H7 (cell line): ENCODE measurements around the gene HMGN1. TPM values are rescaled to one million over a fixed set of nuclear protein-coding genes. Genes with fewer than 3 reads are reported as not detected.
A peak's percentile ranks its signal among the peaks of the same experiment; 100 is the strongest.

ENCODE experiments used
- DNase-seq: peaks from one replicate; pipeline ENCODE4 v3.0.0; 2012
- H3K27me3 ChIP-seq: 2 replicates; pipeline ENCODE4 v1.6.0; 2011; ENCODE audit warnings: mild to moderate bottlenecking, low read length; ENCODE audit not compliant: control insufficient read depth, insufficient read depth
- H3K36me3 ChIP-seq: replicated peaks from 2 replicates; pipeline ENCODE4 v1.5.1; 2011; ENCODE audit warnings: low read length; ENCODE audit not compliant: control insufficient read depth, insufficient read depth
- H3K4me3 ChIP-seq: 2 replicates; pipeline ENCODE4 v1.5.1; 2011; ENCODE audit warnings: low read depth, mild to moderate bottlenecking, control low read depth, low read length, moderate library complexity; ENCODE audit not compliant: insufficient read depth
- total RNA-seq: library from RNA; depleted of rRNA; stranded (reverse); fragments of >200 nt; shearing (Covaris generic); gene quantifications from 2 replicates; pipeline ENCODE4 v1.2.3, GENCODE V29; 2014; rRNA removed

HMGN1 gene
- total RNA-seq, 1 experiment from 2014 or later = 310 TPM

DNA sequence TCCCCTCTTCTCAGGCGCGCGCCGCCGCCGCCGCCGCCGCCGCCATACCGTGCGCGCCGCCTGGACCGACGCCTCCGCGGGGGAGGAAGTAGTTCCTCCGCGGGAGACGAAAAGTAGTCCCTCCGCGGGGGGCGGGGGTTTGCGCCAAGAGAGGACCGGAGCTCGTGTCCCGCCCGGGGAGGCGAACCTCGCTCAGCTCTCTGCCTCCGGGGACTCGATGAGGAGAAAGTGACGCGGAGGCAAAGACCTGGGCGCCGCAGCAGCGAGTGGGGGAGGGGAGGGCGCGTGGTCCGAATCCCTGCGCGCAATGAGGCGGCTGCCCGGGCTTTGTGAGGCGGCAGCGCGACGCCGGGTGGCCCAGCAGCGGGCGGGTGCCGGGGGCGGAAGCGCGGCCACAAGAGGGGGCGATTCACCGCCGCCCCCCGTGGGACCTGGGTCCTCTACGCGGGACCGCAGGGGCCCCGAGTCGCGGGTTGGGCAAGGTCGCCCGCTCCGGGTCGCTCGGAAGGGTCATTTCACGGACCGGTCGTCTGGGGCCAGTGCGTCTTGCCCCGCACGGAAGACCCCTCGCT, 35.2 kb downstream of the HMGN1 start, which contains the start of gene BRWD1:
TSS of gene BRWD1 (minus strand) at position 62 of the 572 bp plus-strand sequence. CDS start 141 bp downstream, outside the sequence.
- peaks cover 12% of the 10 kb centered on the region for H3K36me3 ChIP-seq
- H3K27me3 ChIP-seq = no peaks in the 10 kb centered on the region
- H3K4me3 ChIP-seq = peak within 1 kb of the TSS; percentile 77
- peak; percentile 91 for DNase-seq

DNA sequence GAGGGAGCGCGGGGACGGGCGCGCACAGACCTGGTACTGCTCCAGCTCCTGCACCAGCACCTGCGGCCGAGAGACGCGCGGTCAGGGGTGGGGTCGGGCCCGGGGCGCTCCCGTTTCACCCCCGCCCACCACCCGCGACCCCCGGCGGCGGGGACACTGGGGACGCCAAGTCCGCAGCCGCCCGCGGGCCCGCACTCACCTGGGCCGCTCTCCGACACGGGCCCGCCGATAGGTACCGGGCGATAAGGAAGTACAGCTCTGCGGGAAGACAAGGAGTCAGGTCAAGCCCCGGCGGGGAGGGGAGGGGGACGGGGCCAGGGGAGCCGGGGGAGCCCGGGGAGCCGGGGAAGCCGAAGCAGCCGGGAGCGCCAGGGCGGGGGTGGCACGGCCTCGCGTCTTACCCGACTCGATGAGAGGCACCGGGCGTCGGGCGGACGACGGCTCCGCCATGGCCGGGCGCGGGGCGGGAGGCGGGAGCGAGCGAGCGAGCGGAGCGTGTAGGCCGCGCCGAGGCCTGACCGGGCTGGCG, 35.8 kb downstream of the HMGN1 start:
- peak; percentile 84 for DNase-seq
- Histone ChIP-seq H3K36me3 (peaks cover 12% of the 10 kb centered on the region), H3K4me3 (peak overlapping the region; percentile 77), H3K27me3 (no peaks in the 10 kb centered on the region)

- H3K4me3 ChIP-seq = peak overlapping the region; percentile 77
- DNase-seq = peak; percentile 99
- peaks cover 14% of the 10 kb centered on the region for H3K36me3 ChIP-seq
- no peaks in the 10 kb centered on the region for H3K27me3 ChIP-seq
These were observed 36.5 kb downstream of the HMGN1 start for GRCh38 chr21:39312112-39313041.

DNA sequence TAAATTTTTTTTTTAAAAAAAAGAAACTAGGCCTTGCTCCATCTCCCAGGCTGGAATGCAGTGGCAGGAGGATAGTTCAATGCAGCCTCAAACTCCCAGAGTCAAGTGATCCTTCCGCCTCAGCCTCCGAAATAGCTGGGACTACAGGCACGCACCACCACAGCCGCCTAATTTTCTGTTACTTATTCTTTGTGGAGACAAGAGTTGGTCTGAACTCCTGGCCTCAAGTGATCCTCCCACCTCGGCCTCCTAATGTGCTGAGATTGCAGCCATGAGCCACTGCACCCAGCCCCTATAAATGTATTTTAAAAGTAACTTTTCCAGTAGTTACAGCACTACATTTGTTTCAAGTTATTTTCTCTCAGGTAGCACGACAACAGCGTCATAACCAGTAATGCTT, 37.7 kb downstream of the HMGN1 start:
- no peaks in the 10 kb centered on the region for H3K27me3 ChIP-seq
- DNase-seq = no peak
- H3K4me3 ChIP-seq = no peak overlapping the region
- peaks cover 14% of the 10 kb centered on the region for H3K36me3 ChIP-seq

DNA sequence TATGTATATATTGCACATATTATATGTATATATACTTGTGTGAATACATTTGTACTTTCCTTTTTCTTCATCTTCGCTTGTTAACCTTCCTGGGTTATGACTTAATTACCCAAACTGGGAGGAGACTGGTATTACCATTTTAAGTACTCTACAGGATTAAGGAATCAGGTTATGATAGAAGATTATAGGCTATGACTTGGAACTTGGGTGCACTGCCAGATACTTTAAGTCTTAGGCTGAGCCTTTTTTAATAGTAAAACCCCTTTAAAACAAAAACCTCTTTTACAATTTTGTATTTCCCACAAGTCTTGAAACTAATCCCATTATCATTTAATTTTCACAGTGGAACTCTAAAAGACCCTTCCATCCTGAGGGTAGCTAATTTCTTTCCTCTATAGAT, 41.4 kb downstream of the HMGN1 start:
- no peak overlapping the region for H3K4me3 ChIP-seq
- H3K36me3 ChIP-seq = peaks cover 15% of the 10 kb centered on the region
- DNase-seq = no peak

GRCh38 chr21:39300587-39300986, 48.3 kb downstream of the HMGN1 start:
- no peak overlapping the region for H3K4me3 ChIP-seq
- peaks cover 13% of the 10 kb centered on the region for H3K36me3 ChIP-seq
- DNase-seq = no peak
- H3K27me3 ChIP-seq = no peaks in the 10 kb centered on the region

More for the DNA sequence above, 41.4 kb downstream of the HMGN1 start:
- H3K27me3 ChIP-seq = no peaks in the 10 kb centered on the region

DNA sequence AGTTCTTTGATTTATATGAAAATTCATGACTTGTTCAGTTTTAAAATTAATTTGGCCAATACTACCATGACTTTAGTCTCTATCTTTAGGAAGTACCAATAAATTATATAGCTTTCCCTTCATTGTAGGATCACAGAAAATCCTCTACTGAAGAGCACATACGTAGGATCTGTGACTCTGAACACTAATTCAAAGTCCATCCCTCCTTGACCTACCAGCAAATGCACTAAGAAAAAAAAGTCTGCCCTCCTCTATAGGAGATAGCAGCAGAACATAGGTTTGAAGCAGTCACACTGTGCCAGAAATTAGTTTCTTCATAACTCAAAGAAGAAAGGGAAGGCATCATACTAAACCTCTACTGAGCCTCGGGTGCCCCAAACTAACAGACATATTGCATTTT, 52.0 kb downstream of the HMGN1 start:
- H3K36me3 ChIP-seq = peaks cover 21% of the 10 kb centered on the region

More for the DNA sequence above, 52.0 kb downstream of the HMGN1 start:
- DNase-seq = no peak
- H3K27me3 ChIP-seq = no peaks in the 10 kb centered on the region
- no peak overlapping the region for H3K4me3 ChIP-seq

Other genes starting within 250 kb of the HMGN1 start
- gene PSMG1, start 165.6 kb downstream of the HMGN1 start, total RNA-seq = 74.1 and 88.8 TPM in 2 replicates
- 33.5 and 51.2 TPM in 2 replicates for gene BRWD1, start 35.5 kb downstream of the HMGN1 start, total RNA-seq
- 0.17 and 0.78 TPM in 2 replicates for gene LCA5L, start 96.7 kb upstream of the HMGN1 start, total RNA-seq
- gene SH3BGR, start 102.9 kb upstream of the HMGN1 start, total RNA-seq = 1.4 and 1.6 TPM in 2 replicates